Uterus (tissue), 2 donors: ENCODE measurements around the gene JAKMIP2.

Source experiments
- POLR2A ChIP-seq, 2 donors: fragments of 450-650 bp; IDR thresholded peaks; one replicate each; pipeline ENCODE4 v1.6.1; 2016; ENCODE audit warnings: antibody characterized with exemption in 2 of 2, mild to moderate bottlenecking in 1 of 2, moderate library complexity in 1 of 2
- TF ChIP-seq, protein P1 (sequence below), 4 experiments: fragments of 200-600 bp in 2 of 4; fragments of 450-650 bp in 2 of 4; sonication (generic) in 2 of 4; IDR thresholded peaks; one replicate each; pipeline ENCODE4 v1.5.1; 2016 to 2019; ENCODE audit warnings: antibody characterized with exemption in 4 of 4, mild to moderate bottlenecking in 2 of 4, moderate library complexity in 1 of 4

DNA sequence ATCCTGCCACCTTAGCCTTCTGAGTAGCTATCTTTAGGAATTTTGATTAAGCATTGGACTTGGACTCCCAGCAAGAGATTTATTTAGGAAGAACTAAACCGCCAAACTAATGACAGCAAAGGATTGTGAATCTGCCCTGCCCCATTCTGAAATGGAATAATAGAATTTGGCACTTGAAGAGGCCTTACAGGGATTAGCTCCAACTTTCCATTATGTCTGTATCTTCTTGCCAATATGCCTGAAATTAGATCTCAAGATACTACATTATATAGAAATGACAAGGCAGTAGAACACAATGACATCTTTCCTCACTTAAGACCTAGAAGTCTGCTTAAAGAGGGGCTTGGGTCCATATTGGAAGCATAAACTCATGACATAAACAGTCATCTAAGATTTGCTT, 195.7 kb downstream of the JAKMIP2 start:
- no peak for TF ChIP-seq POLR2A (IDR thresholded peaks at IDR 0.05)
- TF ChIP-seq, protein P1, sequence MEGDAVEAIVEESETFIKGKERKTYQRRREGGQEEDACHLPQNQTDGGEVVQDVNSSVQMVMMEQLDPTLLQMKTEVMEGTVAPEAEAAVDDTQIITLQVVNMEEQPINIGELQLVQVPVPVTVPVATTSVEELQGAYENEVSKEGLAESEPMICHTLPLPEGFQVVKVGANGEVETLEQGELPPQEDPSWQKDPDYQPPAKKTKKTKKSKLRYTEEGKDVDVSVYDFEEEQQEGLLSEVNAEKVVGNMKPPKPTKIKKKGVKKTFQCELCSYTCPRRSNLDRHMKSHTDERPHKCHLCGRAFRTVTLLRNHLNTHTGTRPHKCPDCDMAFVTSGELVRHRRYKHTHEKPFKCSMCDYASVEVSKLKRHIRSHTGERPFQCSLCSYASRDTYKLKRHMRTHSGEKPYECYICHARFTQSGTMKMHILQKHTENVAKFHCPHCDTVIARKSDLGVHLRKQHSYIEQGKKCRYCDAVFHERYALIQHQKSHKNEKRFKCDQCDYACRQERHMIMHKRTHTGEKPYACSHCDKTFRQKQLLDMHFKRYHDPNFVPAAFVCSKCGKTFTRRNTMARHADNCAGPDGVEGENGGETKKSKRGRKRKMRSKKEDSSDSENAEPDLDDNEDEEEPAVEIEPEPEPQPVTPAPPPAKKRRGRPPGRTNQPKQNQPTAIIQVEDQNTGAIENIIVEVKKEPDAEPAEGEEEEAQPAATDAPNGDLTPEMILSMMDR (IDR thresholded peaks at IDR 0.05): no peak
